Endothelial cell of umbilical vein (primary cell): ENCODE measurements around the gene REL. TPM values are rescaled to one million over a fixed set of nuclear protein-coding genes. Genes with fewer than 3 reads are reported as not detected.

Experiments used
- BruUV-seq: library from RNA; stranded (reverse); fragments of 400-500 nt; replicated peaks from 2 replicates; lab custom pipeline; 2021; lab: Mats Ljungman, UMichigan
- CTCF ChIA-PET: fragments of 300-600, 350-600 bp; sonication (Branson Sonifier 250); formaldehyde crosslinking; loops from one replicate; lab custom pipeline; 2021; ENCODE audit warnings: antibody characterized with exemption, inconsistent platforms; lab: Charles Lee
- POLR2A ChIA-PET: fragments of 300-600, 350-600 bp; sonication (Branson Sonifier 250); formaldehyde crosslinking; loops from one replicate; lab custom pipeline; 2021; ENCODE audit warnings: antibody characterized with exemption, inconsistent platforms; lab: Charles Lee
- DNase-seq: peaks from one replicate; pipeline ENCODE4 v3.0.0-alpha.2; 2011; ENCODE audit warnings: low read depth, low spot score
- FAIRE-seq: peaks from 2 replicates; lab custom pipeline; 2011; peaks lifted over from hg19 to GRCh38; lab: Jason Lieb, UNC
- H2AFZ ChIP-seq: 2 replicates; pipeline ENCODE4 v1.6.0; 2012; ENCODE audit warnings: low read depth, low read length, control low read depth, inconsistent platforms
- H3K27ac ChIP-seq: 2 replicates; pipeline ENCODE4 v1.5.1; 2011; ENCODE audit warnings: low read depth, mild to moderate bottlenecking, control low read depth, low read length, moderate library complexity; ENCODE audit not compliant: insufficient read depth
- H3K27me3 ChIP-seq, 2 experiments: 2 replicates each; pipeline versions ENCODE4 v1.6.0 to v1.6.1; 2011; ENCODE audit warnings: low read length in 2 of 2, mixed read lengths in 1 of 2; ENCODE audit not compliant: control insufficient read depth in 2 of 2, insufficient read depth in 2 of 2
- H3K36me3 ChIP-seq, 2 experiments: 2 replicates in 1 of 2; 3 replicates in 1 of 2; pipeline ENCODE4 v1.5.1; 2011; ENCODE audit warnings: low read length in 2 of 2, mild to moderate bottlenecking in 1 of 2, moderate library complexity in 1 of 2; ENCODE audit not compliant: control insufficient read depth in 2 of 2, insufficient read depth in 2 of 2; ENCODE audit errors: extremely low read depth in 1 of 2
- H3K4me1 ChIP-seq: 3 replicates; pipeline ENCODE4 v1.5.1; 2011; ENCODE audit warnings: mild to moderate bottlenecking, low read length; ENCODE audit not compliant: control insufficient read depth, insufficient read depth; ENCODE audit errors: extremely low read depth
- H3K4me2 ChIP-seq: 2 replicates; pipeline ENCODE4 v1.6.1; 2011; ENCODE audit warnings: low read length, control low read depth, mixed read lengths; ENCODE audit not compliant: insufficient read depth
- H3K4me3 ChIP-seq, 3 experiments: fragments of 200-600 bp in 1 of 3; sonication (generic), shearing (Covaris generic) in 1 of 3; replicated peaks in 1 of 3; 2 replicates each; pipeline ENCODE4 v1.5.1; 2011 to 2016; ENCODE audit warnings: control low read depth in 3 of 3, low read length in 3 of 3, mild to moderate bottlenecking in 2 of 3, inconsistent platforms in 1 of 3, low read depth in 1 of 3, moderate library complexity in 1 of 3; ENCODE audit not compliant: insufficient read depth in 1 of 3
- H3K79me2 ChIP-seq: 2 replicates; pipeline ENCODE4 v1.6.0; 2012; ENCODE audit warnings: low read length, inconsistent platforms; ENCODE audit not compliant: control insufficient read depth, insufficient read depth
- H3K9ac ChIP-seq: replicated peaks from 2 replicates; pipeline ENCODE3; 2011; ENCODE audit warnings: low read length, control low read depth; ENCODE audit not compliant: insufficient read depth; ENCODE audit errors: extremely low read depth
- H3K9me1 ChIP-seq: replicated peaks from 3 replicates; pipeline ENCODE4 v1.6.0; 2011; ENCODE audit warnings: mild to moderate bottlenecking, low read length; ENCODE audit not compliant: control insufficient read depth, insufficient read depth; ENCODE audit errors: extremely low read depth
- H3K9me3 ChIP-seq: replicated peaks from 2 replicates; pipeline ENCODE4 v1.5.1; 2012; ENCODE audit warnings: low read length, inconsistent platforms; ENCODE audit not compliant: control insufficient read depth, insufficient read depth
- H4K20me1 ChIP-seq: replicated peaks from 2 replicates; pipeline ENCODE3; 2011; ENCODE audit warnings: mild to moderate bottlenecking, low read length; ENCODE audit not compliant: control insufficient read depth, insufficient read depth; ENCODE audit errors: extremely low read depth
- EZH2 ChIP-seq: IDR thresholded peaks from 2 replicates; pipeline ENCODE4 v1.6.1; 2012; ENCODE audit warnings: borderline replicate concordance, low read depth, mild to moderate bottlenecking, moderate library complexity, low read length, inconsistent platforms; ENCODE audit not compliant: severe bottlenecking
- JUN ChIP-seq: IDR thresholded peaks from 2 replicates; pipeline ENCODE4 v1.6.1; 2011; ENCODE audit warnings: borderline replicate concordance, low read depth; ENCODE audit not compliant: insufficient read length, insufficient read depth
- MAX ChIP-seq: IDR thresholded peaks from 2 replicates; pipeline ENCODE4 v1.6.1; 2011; ENCODE audit not compliant: insufficient read depth, insufficient read length
- MYC ChIP-seq: IDR thresholded peaks from one replicate; pipeline ENCODE4 v1.6.1; 2011; ENCODE audit warnings: mild to moderate bottlenecking, low read depth, low read length
- POLR2A ChIP-seq: IDR thresholded peaks from 2 replicates; pipeline ENCODE4 v1.6.1; 2012; ENCODE audit warnings: low read depth, mild to moderate bottlenecking, control low read depth, low read length
- POLR2AphosphoS5 ChIP-seq: IDR thresholded peaks from 2 replicates; pipeline ENCODE4 v1.6.1; 2012; ENCODE audit warnings: low read depth, mild to moderate bottlenecking, control low read depth, low read length, moderate library complexity; ENCODE audit not compliant: insufficient read depth
- dilution Hi-C: fragments of 300-500 bp; cut with MboI; formaldehyde crosslinking; loops from one replicate; pipeline ENCODE4 v1.15.0; 2019; ENCODE audit warnings: low sequenced_read_pairs; ENCODE audit not compliant: extremely low pct_ligation_motif_present
- intact Hi-C: fragments of 100-400 bp; cut with micrococcal nuclease; formaldehyde crosslinking; loops from one replicate; pipeline ENCODE4 v1.10.0; 2022
- polyA plus RNA-seq, 4 experiments: library from polyadenylated mRNA; depleted of rRNA in 3 of 4; stranded (reverse) in 3 of 4; unstranded in 1 of 4; fragments of >200 nt; gene quantifications; 2 replicates each; pipeline versions ENCODE4 v1.2.1 to v1.2.3, GENCODE V29; 2011 to 2012; ENCODE audit warnings: missing spikeins in 1 of 4
- total RNA-seq: library from RNA; stranded (reverse); gene quantifications from 2 replicates; pipeline ENCODE4 v1.2.3, GENCODE V29; 2021

Gene REL
- total and polyA plus RNA-seq, 2 donors (not counting 3 experiments of a cell fraction or from before 2014, with no cell fraction given), result 3.5 to 12.8 TPM

- no peaks in the 10 kb centered on the region for H3K79me2 ChIP-seq
- H3K4me1 ChIP-seq, result no peaks in the 10 kb centered on the region
- no TSS peak for BruUV-seq
- no peaks in the 10 kb centered on the region for H3K36me3 ChIP-seq
- CTCF ChIA-PET, result interaction anchor here (1.4 to 2.2 kb wide), 3 partner anchors 13 to 160 kb away, joined by 3 to 11 read pairs (median 6); no protein-coding TSS in a partner anchor
- H3K9ac ChIP-seq, result no peak overlapping the region
- intact Hi-C loops, result no loop called here
- no peak for FAIRE-seq
- POLR2A ChIA-PET, result interaction anchor here (0.6 kb wide), 1 partner anchor 55 kb away, joined by 3 read pairs; no protein-coding TSS in a partner anchor
- H4K20me1 ChIP-seq, result no peaks in the 10 kb centered on the region
- no peak overlapping the region for H3K27ac ChIP-seq
- H3K27me3 ChIP-seq, result peaks cover 11 to 21% of the 10 kb centered on the region in 2 experiments
- no peaks in the 10 kb centered on the region for H3K9me3 ChIP-seq
- H3K4me2 ChIP-seq, result no peak overlapping the region
- dilution Hi-C loops, result no loop called here
- DNase-seq, result no peak
- H3K9me1 ChIP-seq, result no peaks in the 10 kb centered on the region
- H3K4me3 ChIP-seq, result no peak overlapping the region
- H2AFZ ChIP-seq, result no peak overlapping the region
- no peak for TF ChIP-seq MAX
- TF ChIP-seq MYC, result no peak
- TF ChIP-seq POLR2AphosphoS5, result no peak
- TF ChIP-seq EZH2, result no peak
- no peak for TF ChIP-seq POLR2A
- no peak for TF ChIP-seq JUN
Measured at GRCh38 chr2:60839126-60839813, 42.1 kb upstream of the REL start.

- dilution Hi-C loops (no loop called here), intact Hi-C loops (no loop called here)
- Histone ChIP-seq H4K20me1 (no peaks in the 10 kb centered on the region), H3K27ac (no peak overlapping the region), H3K79me2 (no peaks in the 10 kb centered on the region), H3K4me1 (no peaks in the 10 kb centered on the region), H3K36me3 (no peaks in the 10 kb centered on the region), H3K4me2 (no peak overlapping the region), H2AFZ (no peak overlapping the region), H3K9me1 (no peaks in the 10 kb centered on the region), H3K4me3 (no peak overlapping the region), H3K9me3 (no peaks in the 10 kb centered on the region), H3K9ac (no peak overlapping the region), H3K27me3 (peaks cover 8 to 9% of the 10 kb centered on the region in 2 experiments)
- FAIRE-seq, result no peak
- CTCF ChIA-PET, result no interaction called here
- POLR2A ChIA-PET, result no interaction called here
- DNase-seq, result no peak
- BruUV-seq, result no TSS peak
- no peak for TF ChIP-seq MYC
- no peak for TF ChIP-seq POLR2AphosphoS5
- no peak for TF ChIP-seq MAX
- TF ChIP-seq JUN, result no peak
- no peak for TF ChIP-seq POLR2A
Measured at GRCh38 chr2:60840880-60841279, 40.5 kb upstream of the REL start.
